ENCODE data around the gene OBI1.

DNA sequence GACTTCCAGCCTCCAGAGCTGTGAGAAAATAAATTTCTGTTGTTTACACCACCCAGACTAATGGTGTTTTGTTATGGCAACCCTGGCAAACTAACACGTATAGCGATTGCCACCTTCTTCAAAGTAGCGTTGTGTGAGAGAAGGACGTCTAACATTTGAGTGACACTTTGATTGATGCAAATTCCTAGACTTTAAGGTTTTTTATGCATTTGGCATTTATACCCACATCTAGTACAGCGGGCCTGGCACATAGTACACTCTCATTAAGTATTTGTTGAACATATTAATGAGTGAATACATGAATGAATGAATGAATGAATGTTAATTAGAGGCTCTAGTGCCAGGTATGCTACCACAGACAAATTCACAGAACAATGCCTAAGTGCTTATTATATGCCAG is 92.3 kb downstream of the OBI1 start:
- no peak for TF ChIP-seq NR4A1 (CRISPR knock-in tag; IDR thresholded peaks at IDR 0.05)
- no peak for TF ChIP-seq NR4A1 (tag; IDR thresholded peaks at IDR 0.05)
- TF ChIP-seq CC2D1A (IDR thresholded peaks at IDR 0.05): no peak
- no peak for TF ChIP-seq MEF2A (IDR thresholded peaks at IDR 0.05; ENCODE audit: control insufficient read depth, low read depth, low read length)
- no peak for TF ChIP-seq TEAD2 (tag; IDR thresholded peaks at IDR 0.05)
- TF ChIP-seq KAT7 (CRISPR knock-in tag; IDR thresholded peaks at IDR 0.05; ENCODE audit: borderline replicate concordance): no peak
- TF ChIP-seq, protein P1, sequence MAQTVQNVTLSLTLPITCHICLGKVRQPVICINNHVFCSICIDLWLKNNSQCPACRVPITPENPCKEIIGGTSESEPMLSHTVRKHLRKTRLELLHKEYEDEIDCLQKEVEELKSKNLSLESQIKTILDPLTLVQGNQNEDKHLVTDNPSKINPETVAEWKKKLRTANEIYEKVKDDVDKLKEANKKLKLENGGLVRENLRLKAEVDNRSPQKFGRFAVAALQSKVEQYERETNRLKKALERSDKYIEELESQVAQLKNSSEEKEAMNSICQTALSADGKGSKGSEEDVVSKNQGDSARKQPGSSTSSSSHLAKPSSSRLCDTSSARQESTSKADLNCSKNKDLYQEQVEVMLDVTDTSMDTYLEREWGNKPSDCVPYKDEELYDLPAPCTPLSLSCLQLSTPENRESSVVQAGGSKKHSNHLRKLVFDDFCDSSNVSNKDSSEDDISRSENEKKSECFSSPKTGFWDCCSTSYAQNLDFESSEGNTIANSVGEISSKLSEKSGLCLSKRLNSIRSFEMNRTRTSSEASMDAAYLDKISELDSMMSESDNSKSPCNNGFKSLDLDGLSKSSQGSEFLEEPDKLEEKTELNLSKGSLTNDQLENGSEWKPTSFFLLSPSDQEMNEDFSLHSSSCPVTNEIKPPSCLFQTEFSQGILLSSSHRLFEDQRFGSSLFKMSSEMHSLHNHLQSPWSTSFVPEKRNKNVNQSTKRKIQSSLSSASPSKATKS (CRISPR knock-in tag; IDR thresholded peaks at IDR 0.05): no peak
- TF ChIP-seq CBX8 (IDR thresholded peaks at IDR 0.05; ENCODE audit: borderline replicate concordance, extremely low read depth, low read depth, low read length, poor library complexity, severe bottlenecking): no peak
- no peak for TF ChIP-seq JUN (IDR thresholded peaks at IDR 0.05; ENCODE audit: borderline replicate concordance, low read depth, low read length)
- no peak for TF ChIP-seq JUN (CRISPR knock-in tag; IDR thresholded peaks at IDR 0.05; ENCODE audit: borderline replicate concordance)
- no peak for TF ChIP-seq MAFK (IDR thresholded peaks at IDR 0.05; ENCODE audit: low read length)

Measured in K562 (cell line).